Measurements from ENCODE around the gene FOXK1.

The FOXK1 gene

DNA sequence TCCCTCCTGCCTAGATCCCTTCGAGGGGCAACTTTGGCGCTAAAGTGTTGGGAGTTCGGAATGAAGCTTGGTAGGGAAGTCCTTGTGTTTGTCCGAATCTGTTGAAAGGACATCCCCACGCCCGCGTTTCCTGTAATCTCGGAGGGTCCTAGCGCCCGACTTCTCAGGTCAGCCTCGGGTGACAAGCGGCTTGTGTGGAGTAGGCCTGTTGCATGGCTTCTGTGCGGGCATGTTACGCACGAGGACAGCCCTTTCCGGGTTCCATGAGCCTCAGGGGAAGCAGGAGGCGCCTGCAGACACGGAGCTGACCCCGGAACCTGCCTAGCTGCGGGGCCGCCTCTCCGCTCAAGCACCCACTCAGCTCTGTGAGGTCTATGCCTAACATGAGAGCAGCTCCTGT, 64.9 kb downstream of the FOXK1 start:
- DNase-seq = no peak

DNA sequence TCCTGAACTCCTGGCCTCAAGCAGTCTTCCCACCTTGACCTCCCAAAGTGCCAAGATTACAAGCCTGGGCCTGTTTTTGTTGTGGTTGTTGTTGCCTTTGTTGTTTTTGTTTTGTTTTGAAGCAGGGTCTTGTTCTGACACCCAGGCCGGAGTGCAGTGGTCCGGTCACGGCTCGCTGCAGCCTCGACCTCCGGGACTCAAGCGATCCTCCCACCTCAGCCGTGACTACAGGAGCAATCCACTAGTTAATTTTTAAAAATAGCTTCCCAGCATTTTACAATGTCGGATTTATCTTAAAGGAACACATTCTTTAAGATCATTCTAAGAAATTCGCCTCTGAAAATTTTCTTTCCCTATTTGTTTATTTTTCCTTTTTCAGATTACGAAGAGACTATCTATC, 65.7 kb downstream of the FOXK1 start:
- DNase-seq = no peak

DNA sequence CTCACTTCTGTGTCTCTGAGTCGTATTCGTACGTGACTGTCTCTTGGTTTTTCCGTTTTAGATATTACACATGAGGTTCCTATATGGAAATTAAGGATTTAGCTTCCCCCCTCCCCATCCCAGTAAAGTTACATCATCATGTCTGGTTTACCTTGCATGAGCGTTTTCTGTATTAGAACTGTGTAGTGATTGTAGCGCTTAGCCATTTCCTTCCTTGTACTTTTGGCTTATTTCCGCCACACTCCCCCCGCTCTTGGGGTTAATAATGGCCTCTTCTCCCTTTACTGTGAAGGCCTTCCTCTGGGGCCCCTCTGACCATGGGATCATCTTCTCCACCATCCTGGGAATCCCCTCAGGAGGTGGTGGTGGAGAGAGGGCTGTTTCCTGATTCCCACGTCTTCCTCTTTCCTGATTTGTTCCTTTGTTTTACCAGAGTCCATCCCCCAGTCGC, 66.2 kb downstream of the FOXK1 start:
- no peak for DNase-seq

DNA sequence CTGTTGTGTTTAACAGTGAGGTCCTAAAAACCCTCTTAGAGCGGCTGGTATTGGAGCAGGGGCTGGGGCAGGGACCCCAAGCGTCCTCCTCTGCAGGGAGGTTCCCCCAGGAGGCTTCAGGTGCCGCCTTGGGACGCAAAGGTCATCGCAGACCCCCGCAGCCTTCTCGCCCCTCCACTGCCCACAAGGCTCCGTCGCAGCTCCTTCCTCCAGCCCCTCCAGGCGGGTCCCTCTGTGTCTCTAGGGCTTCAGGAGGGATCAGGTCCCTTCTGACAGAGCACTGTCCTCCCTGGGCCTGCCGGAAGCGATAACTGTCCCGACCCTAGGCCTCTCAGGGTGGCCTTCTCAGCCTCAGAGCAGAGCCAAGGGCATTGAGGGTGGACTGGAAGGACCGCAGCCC, 67.3 kb downstream of the FOXK1 start:
- DNase-seq = no peak

DNA sequence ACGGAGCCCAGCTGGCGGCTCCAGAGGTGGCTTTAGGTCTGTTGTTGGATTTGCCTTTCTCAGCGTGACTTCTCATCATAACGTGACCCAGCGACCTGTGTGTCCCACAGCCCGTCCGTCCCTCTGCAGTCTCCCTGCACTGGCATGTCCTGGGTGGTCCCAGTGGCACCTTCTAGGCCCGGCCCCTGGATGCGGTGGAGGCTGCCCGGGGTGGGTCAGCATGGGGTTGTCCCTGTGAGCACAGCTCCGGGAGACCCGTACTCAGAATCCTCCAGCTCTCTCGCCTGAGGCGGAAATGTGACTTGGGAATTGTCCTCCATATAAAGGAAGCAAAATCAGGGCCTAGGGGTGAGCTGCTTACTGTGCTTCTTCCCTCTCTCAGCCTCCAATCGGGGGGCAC, 67.7 kb downstream of the FOXK1 start:
- no peak for DNase-seq

DNA sequence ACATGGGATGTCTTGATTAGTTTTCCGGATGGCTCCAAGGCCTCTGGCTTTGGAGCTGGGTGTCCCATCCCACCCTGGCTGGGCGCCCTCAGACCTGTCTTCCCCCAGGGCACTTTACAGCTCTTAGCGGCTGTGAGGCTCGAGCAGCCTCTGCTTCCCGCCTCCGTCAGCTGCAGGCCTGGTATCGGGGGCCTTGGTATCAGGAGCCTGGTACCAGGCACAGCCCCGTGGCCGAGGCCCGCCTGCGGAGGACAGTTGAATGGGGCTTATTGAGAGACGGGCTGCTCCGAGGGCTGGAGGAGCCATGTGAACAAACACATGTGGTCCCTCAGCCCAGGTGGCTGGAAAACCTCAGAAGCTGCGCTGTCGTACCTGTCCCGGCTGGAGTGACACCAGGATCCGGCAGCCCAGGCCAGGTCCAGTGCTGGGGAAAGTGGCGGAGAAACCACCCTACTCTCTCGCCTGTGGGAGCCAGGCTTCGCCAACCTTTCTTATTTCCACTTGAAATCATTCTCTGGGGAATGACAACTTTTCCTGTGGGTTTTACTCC, 69.4 kb downstream of the FOXK1 start:
- DNase-seq = no peak

DNA sequence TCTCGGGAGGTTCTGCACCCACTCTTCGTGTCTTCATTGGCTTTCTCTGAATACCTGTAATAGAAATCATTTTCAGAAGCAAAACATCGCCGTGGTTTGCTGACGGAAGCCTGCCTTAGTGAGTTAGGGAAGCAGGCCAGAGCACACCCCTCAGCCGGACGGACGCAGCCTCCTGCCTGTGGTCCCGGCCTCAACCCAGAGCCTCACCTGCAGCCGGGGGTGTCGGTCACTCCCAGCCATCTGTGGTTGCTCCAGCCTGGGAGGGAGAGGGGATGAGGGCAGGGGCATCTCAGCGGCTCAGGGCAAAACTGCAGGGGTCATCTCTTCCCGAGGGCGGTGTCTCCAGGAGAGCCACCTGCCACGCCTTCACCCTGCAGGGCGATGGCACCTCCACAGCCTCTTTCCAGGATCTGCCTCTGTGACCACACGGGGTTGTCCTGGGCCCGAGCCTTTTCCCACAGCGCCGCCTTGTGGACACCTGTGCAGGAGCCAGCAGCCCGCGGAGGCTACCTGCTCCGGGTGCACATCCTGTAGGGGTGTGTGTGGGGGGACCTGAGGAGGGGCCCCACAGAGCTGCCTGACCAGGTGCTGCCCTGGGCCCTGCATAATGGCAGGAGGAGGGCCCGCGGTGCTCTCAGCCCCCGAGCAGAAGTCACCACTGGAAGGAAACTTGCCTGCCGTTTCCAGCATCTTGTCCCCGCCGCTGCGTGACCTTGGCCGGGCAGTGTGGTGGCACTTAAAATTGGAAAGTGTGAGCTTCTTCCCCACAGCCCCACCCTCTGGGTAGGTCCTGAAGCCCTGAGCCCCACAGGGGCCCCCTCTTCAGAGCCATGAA, 71.7 kb downstream of the FOXK1 start:
- peak; percentile 16 for DNase-seq

DNA sequence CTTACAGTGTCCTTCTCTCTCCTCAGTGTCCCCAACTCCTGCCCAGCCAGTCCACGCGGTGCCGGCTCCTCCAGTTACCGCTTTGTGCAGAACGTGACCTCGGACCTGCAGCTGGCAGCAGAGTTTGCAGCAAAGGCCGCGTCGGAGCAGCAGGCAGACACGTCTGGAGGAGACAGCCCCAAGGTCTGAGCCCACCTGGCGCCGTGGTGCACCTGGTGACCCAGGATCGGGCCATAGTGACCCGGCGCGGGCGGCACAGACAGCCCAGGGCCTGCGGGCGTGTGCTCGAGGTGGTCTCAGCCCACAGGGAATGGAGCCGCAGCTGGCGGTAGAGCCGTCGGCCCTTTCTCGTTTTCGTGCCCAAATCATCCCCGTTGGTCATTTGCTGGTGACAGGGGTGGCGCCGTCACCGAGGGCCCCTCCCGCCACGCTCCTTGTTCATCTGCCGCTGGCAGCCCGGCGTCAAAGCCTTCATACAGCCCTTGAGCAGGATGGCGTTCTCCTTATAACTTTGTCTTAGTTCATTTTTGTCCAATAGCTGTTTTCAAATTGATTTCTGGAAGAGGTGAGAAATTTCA, 72.4 kb downstream of the FOXK1 start:
- no peak for DNase-seq

DNA sequence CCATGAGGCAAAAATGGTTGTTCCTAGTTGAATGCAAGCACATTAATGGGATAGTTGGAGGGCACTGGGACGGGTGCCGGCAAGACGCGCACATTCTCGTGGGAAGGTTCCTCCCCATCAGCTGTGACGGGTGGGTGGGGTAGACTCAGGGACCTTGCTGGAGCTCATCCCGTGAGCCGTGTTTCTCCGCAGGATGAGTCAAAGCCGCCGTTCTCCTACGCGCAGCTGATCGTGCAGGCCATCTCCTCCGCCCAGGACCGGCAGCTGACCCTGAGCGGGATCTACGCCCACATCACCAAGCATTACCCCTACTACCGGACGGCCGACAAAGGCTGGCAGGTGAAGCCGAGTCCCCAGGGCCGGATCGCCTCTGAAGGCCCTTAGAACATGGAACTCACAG, 73.0 kb downstream of the FOXK1 start:
- no peak for DNase-seq

DNA sequence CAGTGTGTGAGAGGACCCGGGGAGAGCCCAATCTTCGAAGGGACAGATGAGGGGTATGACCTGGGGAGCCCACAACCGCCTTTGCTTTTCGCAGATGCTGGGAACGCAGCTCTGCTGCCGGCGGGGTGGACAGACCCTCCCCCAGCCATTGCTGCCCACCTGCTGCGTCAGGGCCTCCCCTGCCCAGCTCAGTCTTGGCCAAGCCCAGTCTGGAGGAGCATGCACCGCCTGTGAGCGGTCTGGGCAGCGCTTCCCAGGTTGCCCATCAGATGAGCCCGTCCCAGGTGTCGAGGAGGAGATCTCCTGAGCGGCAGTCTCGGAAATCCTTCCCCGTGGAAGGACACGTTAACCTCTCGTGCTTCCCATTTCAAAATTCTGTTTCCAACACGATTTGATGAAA, 76.0 kb downstream of the FOXK1 start:
- DNase-seq = no peak

DNA sequence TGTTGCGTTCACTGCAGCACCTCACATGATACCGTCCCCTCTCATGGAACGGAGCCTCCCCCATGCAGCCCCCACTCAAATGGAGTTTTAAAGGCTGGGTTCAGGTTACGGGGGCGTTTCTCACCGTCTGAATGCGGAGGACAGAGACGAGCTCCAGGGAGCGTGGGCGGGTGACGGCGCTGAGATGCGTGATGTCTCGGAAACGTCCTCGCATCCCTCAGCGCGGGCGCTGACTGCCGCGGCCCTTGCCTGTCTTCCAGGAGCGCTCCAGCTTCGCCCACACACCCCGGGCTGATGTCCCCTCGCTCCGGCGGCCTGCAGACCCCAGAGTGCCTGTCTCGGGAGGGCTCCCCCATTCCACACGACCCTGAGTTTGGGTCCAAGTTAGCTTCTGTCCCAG, 76.7 kb downstream of the FOXK1 start:
- DNase-seq = no peak

DNA sequence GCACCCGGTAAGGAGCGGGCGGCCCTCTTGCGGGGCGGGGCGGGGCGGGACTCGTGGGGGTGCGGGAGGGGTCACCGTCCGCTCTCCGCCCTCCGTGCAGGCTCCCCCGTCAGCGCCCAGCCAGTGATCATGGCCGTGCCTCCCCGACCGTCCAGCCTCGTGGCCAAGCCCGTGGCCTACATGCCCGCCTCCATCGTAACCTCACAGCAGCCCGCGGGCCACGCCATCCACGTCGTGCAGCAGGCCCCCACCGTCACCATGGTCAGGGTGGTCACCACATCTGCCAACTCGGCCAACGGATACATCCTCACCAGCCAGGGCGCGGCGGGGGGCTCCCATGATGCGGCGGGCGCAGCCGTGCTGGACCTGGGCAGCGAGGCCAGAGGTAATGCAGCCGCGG, 77.1 kb downstream of the FOXK1 start:
- DNase-seq = no peak

DNA sequence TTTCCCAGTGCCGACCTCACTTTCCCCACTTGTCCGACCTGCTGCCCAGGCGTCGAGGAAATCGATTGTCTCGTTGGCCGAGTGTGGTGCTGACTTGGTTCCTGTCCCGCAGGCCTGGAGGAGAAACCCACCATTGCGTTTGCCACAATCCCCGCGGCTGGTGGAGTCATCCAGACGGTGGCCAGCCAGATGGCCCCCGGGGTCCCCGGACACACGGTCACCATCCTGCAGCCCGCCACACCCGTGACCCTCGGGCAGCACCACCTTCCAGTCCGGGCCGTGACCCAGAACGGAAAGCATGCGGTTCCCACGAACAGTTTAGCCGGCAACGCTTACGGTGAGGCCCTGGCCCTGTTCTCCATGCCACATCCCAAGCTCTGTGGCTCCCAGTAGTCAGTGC, 78.9 kb downstream of the FOXK1 start:
- DNase-seq = no peak

DNA sequence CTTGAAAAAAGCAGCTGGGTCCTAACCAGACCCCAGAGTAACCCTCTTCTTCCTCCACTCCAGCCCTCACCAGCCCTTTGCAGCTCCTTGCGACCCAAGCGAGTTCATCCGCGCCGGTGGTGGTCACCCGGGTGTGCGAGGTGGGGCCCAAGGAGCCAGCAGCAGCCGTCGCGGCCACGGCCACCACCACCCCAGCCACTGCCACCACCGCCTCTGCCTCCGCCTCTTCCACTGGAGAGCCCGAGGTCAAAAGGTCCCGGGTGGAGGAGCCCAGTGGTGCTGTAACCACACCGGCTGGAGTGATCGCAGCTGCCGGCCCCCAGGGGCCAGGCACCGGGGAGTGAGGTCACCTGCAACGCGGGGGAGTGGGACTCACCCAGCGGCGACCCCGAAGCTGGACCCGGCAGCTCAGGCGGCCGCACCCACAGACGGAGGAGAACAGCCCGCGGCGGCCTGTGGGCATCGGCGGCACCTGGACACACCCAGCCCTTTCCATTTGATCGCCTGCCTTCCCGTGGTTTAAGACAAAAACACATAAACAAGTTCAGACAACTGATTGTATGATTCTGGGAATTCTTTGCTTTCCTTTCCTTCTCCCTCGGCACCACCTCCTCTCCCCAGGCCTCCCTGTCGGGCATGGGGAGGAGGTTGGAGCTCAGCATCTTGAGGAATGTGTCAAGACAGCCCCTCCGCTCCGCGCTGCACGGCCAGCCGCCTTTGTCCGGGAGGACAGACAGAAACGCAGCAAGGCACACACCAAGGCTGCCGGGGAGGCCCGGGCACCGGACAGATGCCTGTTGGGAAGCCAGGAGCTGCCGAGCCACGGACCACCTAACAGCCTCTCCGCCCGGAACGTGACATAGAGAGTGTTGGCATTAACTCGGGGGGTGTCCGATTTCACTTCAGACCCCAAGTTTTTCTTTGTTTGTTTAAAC, 80.3 kb downstream of the FOXK1 start:
- no peak for DNase-seq

DNA sequence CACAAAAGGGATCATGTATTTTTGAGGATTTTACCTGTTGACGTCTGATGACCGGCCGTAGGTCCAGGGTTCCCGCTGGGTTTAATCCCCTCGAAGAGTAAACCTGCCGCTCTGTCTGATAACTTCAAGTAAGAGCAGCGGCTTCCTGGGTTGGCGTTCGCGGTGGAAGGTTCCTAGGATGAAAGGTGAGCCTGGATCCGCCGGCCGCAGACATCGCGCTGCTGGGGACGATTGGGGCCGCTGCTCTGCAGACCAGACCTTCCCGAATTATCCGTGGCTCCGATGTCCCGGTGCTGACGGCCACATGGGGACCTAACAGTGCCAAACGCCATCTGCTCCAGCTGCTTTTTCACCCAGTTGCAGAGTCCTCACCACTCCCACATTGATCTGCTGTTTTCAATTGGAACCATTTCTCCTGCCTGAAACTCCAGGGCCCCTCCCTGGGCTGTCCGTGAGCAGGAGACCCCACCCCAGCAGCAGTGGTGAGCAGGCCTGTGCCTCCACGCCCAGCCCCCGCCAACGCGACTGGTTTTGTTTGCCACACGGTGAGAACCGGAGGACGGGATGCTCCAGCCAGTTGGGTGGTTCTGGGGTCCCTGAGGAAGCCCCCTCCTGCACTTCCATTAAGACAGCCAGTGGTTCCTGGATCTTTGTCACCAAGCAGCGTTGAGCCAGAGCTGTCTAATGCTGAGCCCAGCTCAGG, 81.1 kb downstream of the FOXK1 start:
- no peak for DNase-seq

DNA sequence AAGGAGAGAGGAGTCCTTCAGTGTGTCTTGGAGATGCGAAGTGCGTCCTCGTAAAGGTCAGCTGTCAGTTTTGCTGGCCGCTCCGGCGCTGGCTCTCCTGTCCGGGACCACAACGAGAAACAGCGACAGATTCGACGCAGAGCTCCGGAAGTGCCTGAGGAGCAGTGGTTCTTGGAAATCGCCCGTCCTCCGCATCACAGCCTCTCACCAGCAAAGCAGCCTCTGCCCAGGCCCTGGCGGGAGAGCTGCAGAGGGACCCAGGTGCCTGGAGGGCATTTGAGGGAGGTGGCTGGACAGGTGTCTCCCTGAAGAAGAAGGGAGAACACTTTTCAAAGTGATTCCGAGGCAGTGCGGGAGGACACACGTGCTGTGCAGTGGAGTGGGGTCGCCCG, 81.7 kb downstream of the FOXK1 start:
- no peak for DNase-seq

DNA sequence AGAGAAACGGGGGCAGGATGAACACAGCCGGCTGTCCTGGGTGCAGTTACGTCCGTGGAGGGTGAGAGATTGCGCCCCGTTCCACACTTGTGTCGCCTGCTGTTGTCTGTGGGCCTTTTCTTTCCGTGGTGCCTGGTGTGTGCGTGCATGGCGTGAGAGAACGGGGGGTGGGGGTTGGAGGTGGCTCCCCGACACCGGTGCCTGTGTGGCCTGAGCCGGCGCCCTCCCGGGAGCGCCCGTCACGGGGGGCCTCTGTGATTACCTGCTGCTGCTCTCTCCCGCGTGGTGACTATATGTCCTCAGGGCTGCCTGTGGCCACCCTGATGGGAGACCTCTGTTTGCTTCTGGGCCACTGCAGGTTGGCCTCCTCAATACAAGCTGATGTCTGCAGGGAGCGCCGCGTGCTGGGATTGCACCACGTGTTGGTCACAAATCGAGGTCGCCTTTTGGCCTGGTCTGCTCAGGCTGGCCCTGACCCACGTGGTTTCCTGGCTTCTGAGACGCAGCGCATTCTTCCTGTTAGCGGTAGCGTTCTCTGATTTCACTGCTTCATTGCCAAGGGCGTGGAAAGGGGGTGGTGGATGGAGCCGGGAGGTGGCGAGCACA, 82.4 kb downstream of the FOXK1 start:
- no peak for DNase-seq

DNA sequence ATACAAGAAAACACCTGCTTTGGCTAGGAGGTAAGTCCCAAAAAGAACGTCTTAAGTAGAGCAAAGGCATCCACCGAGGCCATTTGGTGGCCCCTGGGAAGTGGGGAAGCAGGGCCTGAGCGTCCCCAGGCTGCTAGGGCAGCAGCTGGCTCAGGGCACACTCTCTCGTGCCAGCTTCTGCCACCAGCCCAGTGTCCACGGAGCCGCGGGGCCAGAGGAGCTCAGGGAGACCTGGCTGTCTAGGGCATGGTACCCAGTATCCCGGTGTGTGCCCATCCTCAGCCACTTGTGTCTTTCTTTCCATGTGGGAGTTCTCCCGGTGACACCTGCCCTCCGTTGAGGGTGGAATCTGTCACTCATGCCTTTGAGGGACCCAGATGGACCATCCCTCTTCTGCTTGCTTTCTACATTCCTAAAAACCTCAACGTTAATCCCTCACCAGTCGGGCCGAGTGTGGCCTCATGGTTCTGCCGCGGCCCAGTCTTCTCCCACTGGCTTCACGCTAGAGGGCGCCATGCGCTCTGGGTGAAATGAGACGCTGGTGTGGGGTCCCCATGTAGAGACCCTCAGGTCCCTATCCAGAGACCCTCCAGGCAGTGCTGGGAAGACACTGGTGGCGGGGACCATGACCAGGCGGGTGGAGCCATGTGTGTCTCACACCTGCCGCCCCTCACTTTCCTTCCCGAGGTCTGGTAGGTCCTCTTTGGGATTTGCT, 83.8 kb downstream of the FOXK1 start:
- DNase-seq = no peak

DNA sequence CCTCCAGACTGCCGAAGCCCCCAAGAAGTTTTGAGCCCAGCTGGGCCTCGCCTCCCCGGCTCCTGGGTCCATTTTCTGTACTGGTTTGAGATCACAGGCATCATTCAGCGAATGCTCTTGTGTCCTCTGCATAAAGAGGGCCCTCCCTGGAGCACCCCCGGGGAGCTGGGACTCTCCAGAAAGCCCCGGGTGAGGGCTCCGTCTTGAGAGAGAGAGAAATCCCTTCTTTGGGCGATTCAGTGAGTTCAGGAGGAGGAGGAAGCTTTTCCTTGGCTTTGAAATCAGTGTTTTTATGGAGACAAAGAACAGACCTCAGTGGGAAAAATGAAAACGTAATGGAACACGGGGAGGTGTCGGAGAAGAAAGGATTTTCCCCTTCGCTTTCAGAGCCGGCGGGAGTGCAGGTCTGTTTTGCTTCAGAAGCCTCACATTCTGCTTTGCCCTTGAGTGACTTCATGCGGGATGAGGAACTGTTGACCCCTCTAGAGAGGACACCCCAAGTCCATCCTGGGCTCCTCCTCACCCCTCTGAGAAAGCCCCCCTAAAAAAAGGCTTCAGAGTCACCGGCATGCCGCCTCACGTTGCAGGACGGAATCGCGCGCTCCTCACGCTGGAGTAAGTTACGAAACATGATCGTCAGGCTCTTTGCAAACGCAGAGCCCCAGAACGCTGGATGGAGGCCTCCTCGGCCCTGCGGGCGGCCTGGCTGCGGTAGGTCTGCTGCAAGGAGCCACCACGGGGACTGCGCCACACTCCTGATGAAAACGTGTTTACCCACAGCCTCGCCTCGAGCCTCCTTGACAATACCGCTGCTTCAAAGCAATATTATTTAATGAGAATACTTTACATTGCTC, 84.8 kb downstream of the FOXK1 start:
- no peak for DNase-seq
